Activated T-cell treated with anti-CD3 and anti-CD28 coated beads, Interleukin-2, amount 50 U/mL, for 4 hours (primary cell): ENCODE data around the gene DLD. TPM values are rescaled to one million over a fixed set of nuclear protein-coding genes. Genes with fewer than 3 reads are reported as not detected.
"Not testable (repeated sequence)": the region's sequence is repeated elsewhere in the genome, so short reads cannot be mapped to it uniquely, and the experiment has no call there.

Experiments used
- ATAC-seq, 2 donors: fragments of 200-7000 bp; cut with Tn5 transposase; one replicate each; pipeline ENCODE4 v1.10.0; 2021
- DNase-seq: peaks from one replicate; pipeline ENCODE4 v3.0.0-alpha.2; 2020
- H3K27me3 Mint-ChIP-seq: one replicate; pipeline ENCODE4 v1.8.0; 2021; ENCODE audit warnings: low read depth, mixed read lengths
- H3K36me3 Mint-ChIP-seq: one replicate; pipeline ENCODE4 v1.8.0; 2022; ENCODE audit warnings: mixed read lengths; ENCODE audit not compliant: insufficient read depth
- H3K4me1 Mint-ChIP-seq: one replicate; pipeline ENCODE4 v1.8.0; 2021; ENCODE audit warnings: low read depth, mixed read lengths
- H3K4me3 Mint-ChIP-seq: one replicate; pipeline ENCODE4 v1.8.0; 2021; ENCODE audit warnings: mild to moderate bottlenecking, moderate library complexity, mixed read lengths
- H3K9me3 Mint-ChIP-seq: one replicate; pipeline ENCODE4 v1.8.0; 2021; ENCODE audit warnings: mixed read lengths
- total RNA-seq, 3 donors: library from RNA; stranded (reverse); gene quantifications; one replicate each; pipeline ENCODE4 v1.2.1, GENCODE V29; 2021

DLD gene
- total RNA-seq, 3 donors from 2014 or later: 100 to 105 (median 103) TPM

- ATAC-seq (no peak), DNase-seq (no peak)
- Mint-ChIP-seq H3K27me3 (peaks cover 5% of the 10 kb centered on the region), H3K36me3 (no peaks in the 10 kb centered on the region), H3K4me3 (no peak overlapping the region), H3K4me1 (no peaks in the 10 kb centered on the region), H3K9me3 (no peaks in the 10 kb centered on the region)
These were observed 62.4 kb downstream of the DLD start for GRCh38 chr7:107953265-107953923.

DNA sequence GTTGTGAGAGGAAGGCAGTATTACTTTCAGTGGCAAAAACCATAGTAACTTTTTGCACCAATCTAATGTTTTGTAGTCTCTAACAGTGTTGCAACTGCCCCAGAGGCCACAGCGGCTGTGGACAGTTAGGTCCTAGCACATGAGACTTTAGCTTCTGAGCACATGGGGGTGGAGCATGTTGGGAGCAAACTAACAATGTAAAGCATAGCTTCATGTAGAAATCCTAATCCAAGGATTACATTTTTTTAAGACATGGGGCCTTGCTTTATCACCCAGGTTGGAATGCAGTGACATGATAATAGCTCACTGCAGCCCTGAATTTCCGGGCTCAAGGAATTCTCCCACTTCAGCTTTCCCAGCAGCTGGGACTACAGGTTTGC lies 62.9 kb downstream of the DLD start:
- Mint-ChIP-seq H3K4me1 (no peaks in the 10 kb centered on the region), H3K27me3 (peaks cover 5% of the 10 kb centered on the region), H3K9me3 (no peaks in the 10 kb centered on the region), H3K4me3 (no peak overlapping the region), H3K36me3 (no peaks in the 10 kb centered on the region)
- no peak for ATAC-seq
- DNase-seq: no peak

GRCh38 chr7:107955394-107955793 lies 64.4 kb downstream of the DLD start:
- DNase-seq: no peak
- no peaks in the 10 kb centered on the region for H3K9me3 Mint-ChIP-seq
- peaks cover 5% of the 10 kb centered on the region for H3K27me3 Mint-ChIP-seq
- no peak for ATAC-seq
- no peak overlapping the region for H3K4me3 Mint-ChIP-seq
- H3K4me1 Mint-ChIP-seq: no peaks in the 10 kb centered on the region
- H3K36me3 Mint-ChIP-seq: no peaks in the 10 kb centered on the region

DNA sequence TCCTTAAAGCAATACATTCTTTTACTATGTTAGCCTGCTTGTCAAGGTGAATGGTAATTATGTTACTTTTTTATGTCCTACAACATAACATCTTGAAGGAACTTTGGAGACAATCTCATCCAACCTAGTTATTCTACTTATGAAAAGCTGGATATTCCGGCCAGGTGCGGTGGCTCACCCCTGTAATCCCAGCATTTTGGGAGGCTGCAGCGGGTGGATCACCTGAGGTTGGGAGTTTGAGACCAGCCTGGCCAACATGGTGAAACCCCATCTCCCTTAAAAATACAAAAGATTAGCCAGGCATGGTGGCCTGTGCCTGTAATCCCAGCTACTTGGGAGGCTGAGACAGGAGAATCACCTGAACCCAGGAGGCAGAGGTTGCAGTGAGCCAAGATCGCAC lies 66.0 kb downstream of the DLD start:
- H3K4me1 Mint-ChIP-seq, H3K36me3 Mint-ChIP-seq, H3K9me3 Mint-ChIP-seq, DNase-seq, ATAC-seq, H3K27me3 Mint-ChIP-seq, H3K4me3 Mint-ChIP-seq: not testable (repeated sequence)

DNA sequence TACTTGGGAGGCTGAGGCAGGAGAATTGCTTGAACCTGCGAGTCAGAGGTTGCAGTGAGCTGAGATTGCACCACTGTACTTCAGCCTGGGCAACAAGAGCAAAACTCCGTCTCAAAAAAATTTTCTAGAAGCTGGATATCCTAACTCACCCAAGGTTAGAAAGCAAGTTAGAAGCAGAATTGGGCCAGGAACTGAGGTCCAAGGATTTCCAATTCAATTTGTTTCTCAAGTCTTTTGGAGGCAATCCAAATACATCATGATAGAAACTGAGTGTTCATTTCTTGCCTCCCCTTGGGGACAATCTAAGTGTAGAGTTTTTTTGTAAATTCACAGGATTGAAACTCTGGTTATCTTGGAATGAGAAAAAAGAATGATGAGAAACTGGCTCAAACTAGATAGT lies 66.5 kb downstream of the DLD start:
- DNase-seq (no peak), ATAC-seq (no peak)
- Mint-ChIP-seq H3K9me3 (no peaks in the 10 kb centered on the region), H3K36me3 (no peaks in the 10 kb centered on the region), H3K4me1 (no peaks in the 10 kb centered on the region), H3K27me3 (peaks cover 10% of the 10 kb centered on the region), H3K4me3 (no peak overlapping the region)

DNA sequence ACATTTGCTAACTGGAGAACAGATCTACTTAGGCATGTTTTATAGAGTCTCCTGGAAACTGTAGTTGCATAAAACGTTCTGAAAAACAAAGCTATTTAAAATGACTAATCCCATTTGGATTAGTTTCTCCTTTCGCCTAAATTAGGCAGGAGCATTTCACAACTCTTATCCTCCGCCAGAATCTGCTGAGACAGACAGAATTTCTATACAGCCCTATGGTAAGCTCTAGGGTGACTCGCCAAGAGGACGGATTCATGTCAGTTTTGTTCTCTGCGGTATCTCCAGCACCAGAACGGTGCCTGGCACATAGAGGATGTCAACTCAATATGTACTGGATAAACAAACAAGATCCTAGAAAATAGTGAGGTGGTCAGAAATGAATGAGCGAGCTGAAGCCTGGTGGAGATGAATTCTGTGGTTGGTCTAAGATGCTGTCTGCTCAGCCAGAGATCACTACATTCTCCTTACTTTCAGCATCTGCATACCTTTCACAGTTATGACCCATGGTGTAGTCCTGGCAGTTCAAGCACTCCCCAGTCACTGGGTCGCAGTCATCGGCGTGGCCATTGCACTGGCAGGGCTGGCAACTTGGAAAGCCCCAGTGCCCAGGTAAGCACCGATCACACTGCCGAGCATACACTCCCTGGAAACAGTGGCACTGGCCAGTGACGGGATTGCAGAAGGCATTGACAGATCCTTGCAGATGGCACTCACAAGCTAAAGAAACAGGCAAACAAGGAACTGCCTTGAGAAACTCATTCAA lies 68.0 kb downstream of the DLD start:
- Mint-ChIP-seq H3K9me3 (no peaks in the 10 kb centered on the region), H3K4me1 (no peaks in the 10 kb centered on the region), H3K4me3 (no peak overlapping the region), H3K27me3 (peaks cover 10% of the 10 kb centered on the region), H3K36me3 (no peaks in the 10 kb centered on the region)
- ATAC-seq (no peak), DNase-seq (no peak)

DNA sequence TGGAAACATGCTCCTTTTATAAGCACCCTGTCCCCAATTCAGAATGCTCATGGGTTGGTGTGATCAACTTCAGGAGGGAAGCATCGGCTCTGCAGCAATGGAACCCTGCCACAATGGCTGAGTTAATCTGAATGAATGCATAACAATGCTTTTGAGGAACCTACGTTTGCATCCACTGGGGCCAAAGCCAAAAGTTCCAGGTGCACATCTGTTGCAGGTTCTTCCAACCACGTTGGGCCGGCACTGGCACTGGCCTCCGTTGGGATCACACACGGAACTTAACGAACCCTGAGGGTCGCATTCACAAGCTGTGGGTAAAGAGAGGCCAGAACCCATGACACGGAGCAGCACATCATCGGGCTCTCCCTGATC lies 68.5 kb downstream of the DLD start:
- Mint-ChIP-seq H3K4me1 (no peaks in the 10 kb centered on the region), H3K27me3 (peaks cover 10% of the 10 kb centered on the region), H3K9me3 (no peaks in the 10 kb centered on the region), H3K36me3 (no peaks in the 10 kb centered on the region), H3K4me3 (no peak overlapping the region)
- ATAC-seq (no peak), DNase-seq (no peak)

DNA sequence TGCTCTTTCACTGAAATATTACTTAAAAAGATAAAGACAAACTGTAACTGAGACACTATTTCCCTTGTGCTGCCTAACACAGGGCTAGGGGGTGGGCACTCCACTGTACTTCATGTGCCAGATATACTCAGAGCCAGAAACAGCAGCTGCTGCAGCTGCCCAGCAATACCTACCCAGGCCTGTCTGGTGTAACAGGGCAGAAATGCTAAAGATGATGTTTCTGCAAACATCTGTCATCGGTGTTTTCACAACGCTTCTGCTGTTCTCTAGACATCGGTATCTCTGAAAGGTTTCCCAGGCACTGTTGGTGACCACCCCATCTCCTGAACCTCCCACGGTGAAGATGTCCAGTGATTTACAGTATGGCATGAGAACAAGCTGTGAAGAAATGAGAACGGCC lies 69.3 kb downstream of the DLD start:
- Mint-ChIP-seq H3K9me3 (no peaks in the 10 kb centered on the region), H3K36me3 (no peaks in the 10 kb centered on the region), H3K4me3 (no peak overlapping the region), H3K4me1 (no peaks in the 10 kb centered on the region), H3K27me3 (peaks cover 10% of the 10 kb centered on the region)
- no peak for ATAC-seq
- no peak for DNase-seq

- H3K9me3 Mint-ChIP-seq: no peaks in the 10 kb centered on the region
- ATAC-seq: no peak
- H3K4me1 Mint-ChIP-seq: no peaks in the 10 kb centered on the region
These were observed 70.4 kb downstream of the DLD start for GRCh38 chr7:107961405-107961804.

GRCh38 chr7:107962817-107963216 lies 71.8 kb downstream of the DLD start:
- Mint-ChIP-seq H3K4me3 (no peak overlapping the region), H3K36me3 (no peaks in the 10 kb centered on the region), H3K4me1 (no peaks in the 10 kb centered on the region), H3K9me3 (no peaks in the 10 kb centered on the region), H3K27me3 (peaks cover 5% of the 10 kb centered on the region)
- ATAC-seq: no peak
- no peak for DNase-seq

More at GRCh38 chr7:107961405-107961804, 70.4 kb downstream of the DLD start:
- DNase-seq: no peak
- no peak overlapping the region for H3K4me3 Mint-ChIP-seq
- H3K27me3 Mint-ChIP-seq: peaks cover 8% of the 10 kb centered on the region
- no peaks in the 10 kb centered on the region for H3K36me3 Mint-ChIP-seq

GRCh38 chr7:107964510-107964909 lies 73.5 kb downstream of the DLD start:
- DNase-seq (no peak), ATAC-seq (no peak)
- H3K4me3 Mint-ChIP-seq: no peak overlapping the region
- H3K9me3 Mint-ChIP-seq: no peaks in the 10 kb centered on the region
- peaks cover 5% of the 10 kb centered on the region for H3K27me3 Mint-ChIP-seq
- H3K4me1 Mint-ChIP-seq: no peaks in the 10 kb centered on the region
- H3K36me3 Mint-ChIP-seq: no peaks in the 10 kb centered on the region

GRCh38 chr7:107966711-107967110 lies 75.7 kb downstream of the DLD start:
- H3K4me3 Mint-ChIP-seq: no peak overlapping the region
- DNase-seq: no peak
- no peak for ATAC-seq
- no peaks in the 10 kb centered on the region for H3K4me1 Mint-ChIP-seq
- H3K27me3 Mint-ChIP-seq: peaks cover 6% of the 10 kb centered on the region
- no peaks in the 10 kb centered on the region for H3K36me3 Mint-ChIP-seq
- H3K9me3 Mint-ChIP-seq: no peaks in the 10 kb centered on the region

GRCh38 chr7:107967420-107967819 lies 76.4 kb downstream of the DLD start:
- Mint-ChIP-seq H3K9me3 (no peaks in the 10 kb centered on the region), H3K27me3 (peaks cover 2% of the 10 kb centered on the region), H3K4me1 (no peaks in the 10 kb centered on the region), H3K4me3 (no peak overlapping the region), H3K36me3 (no peaks in the 10 kb centered on the region)
- no peak for DNase-seq
- no peak for ATAC-seq

DNA sequence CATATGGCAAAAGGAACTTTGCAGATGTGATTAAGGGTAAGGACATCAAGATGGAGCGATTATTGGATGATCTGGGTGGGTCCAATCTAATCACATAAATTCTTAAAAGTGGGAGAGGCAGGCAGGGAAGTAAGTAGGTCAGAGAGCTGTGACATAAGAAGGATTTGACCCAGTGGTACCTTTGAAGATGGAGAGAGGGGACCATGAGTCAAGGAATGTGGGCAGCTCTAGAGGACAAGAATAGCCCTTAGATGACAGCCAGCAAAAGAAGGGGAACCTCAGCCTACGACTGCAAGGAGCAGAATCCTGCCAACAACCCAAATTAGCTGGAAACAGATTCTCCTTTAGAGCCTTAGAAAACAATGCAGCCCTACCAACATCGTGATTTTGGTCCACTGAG lies 77.5 kb downstream of the DLD start:
- Mint-ChIP-seq H3K4me3 (no peak overlapping the region), H3K4me1 (no peaks in the 10 kb centered on the region), H3K36me3 (no peaks in the 10 kb centered on the region), H3K27me3 (peaks cover 2% of the 10 kb centered on the region), H3K9me3 (no peaks in the 10 kb centered on the region)
- ATAC-seq: no peak
- DNase-seq: no peak

GRCh38 chr7:107969856-107970255 lies 78.9 kb downstream of the DLD start:
- ATAC-seq (no peak), DNase-seq (no peak)
- Mint-ChIP-seq H3K27me3 (peaks cover 2% of the 10 kb centered on the region), H3K4me3 (no peak overlapping the region), H3K36me3 (no peaks in the 10 kb centered on the region), H3K4me1 (no peaks in the 10 kb centered on the region), H3K9me3 (no peaks in the 10 kb centered on the region)
